ENCODE measurements around the gene ALKBH7. TPM values are rescaled to one million over a fixed set of nuclear protein-coding genes. Genes with fewer than 3 reads are reported as not detected.
A peak's percentile ranks its signal among the peaks of the same experiment; 100 is the strongest.

ALKBH7 gene
- total and polyA plus RNA-seq, 2 of the 13 experiments (the other 11 are each of a cell fraction or from before 2014, with no cell fraction given): 29.6 to 45.9 TPM

DNA sequence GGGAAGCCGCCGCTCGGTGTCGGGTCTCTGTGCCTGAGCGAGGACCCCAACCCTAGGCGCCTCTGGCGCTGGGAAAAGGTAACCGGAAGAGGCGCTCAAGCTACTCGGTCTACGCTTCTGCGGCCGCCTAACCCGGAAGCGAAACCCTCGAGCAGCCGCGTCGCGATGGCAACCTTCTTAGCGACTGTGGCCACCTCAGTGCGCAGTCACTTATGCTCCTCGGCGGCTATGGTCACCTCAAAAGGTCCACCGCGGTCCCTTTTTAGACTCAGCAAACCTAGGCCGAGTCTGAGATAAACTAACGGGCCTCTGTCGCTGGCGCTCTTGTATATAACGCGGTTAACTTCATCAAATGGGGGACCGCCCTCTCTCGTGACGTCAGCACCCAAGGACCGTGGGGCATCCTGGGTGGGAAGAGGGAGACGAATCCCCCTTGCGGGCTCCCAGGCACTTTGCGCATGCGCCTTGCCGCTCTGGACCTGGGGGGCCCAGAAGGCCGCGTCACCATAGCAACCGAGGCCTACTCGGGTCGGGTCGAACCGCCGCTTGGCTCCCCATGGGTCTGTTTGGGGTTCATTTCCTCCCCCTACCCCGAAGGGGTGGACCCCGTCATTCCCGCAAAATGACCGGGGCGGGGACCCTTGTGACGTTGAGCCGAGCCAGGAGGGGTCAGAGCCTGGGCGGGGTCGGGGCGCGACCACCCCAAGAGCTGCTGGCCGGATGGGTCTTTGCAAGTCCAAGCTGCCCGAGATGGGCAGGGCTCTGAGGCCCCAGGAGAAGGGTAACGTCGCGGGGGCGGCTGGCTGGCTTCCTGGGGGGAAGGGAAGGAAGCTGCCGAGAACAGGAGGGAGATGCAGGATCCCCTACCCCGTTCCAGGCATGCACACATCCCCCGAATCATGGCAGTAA, 20.7 kb downstream of the ALKBH7 start, which contains the start of gene GTF2F1 (continued):
- TF ChIP-seq, protein P1, sequence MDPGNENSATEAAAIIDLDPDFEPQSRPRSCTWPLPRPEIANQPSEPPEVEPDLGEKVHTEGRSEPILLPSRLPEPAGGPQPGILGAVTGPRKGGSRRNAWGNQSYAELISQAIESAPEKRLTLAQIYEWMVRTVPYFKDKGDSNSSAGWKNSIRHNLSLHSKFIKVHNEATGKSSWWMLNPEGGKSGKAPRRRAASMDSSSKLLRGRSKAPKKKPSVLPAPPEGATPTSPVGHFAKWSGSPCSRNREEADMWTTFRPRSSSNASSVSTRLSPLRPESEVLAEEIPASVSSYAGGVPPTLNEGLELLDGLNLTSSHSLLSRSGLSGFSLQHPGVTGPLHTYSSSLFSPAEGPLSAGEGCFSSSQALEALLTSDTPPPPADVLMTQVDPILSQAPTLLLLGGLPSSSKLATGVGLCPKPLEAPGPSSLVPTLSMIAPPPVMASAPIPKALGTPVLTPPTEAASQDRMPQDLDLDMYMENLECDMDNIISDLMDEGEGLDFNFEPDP (CRISPR knock-in tag; conservative IDR thresholded peaks at IDR 0.05): no peak
- TF ChIP-seq NFIC (IDR thresholded peaks at IDR 0.05; ENCODE audit: low read length) (no peak), FOXM1 (CRISPR knock-in tag; IDR thresholded peaks at IDR 0.05) (no peak), ZNF460 (CRISPR knock-in tag; IDR thresholded peaks at IDR 0.05; ENCODE audit: borderline replicate concordance) (no peak), ZNF652 (CRISPR knock-in tag; IDR thresholded peaks at IDR 0.05; ENCODE audit: borderline replicate concordance, low read depth) (no peak), HMG20A (CRISPR knock-in tag; IDR thresholded peaks at IDR 0.05; ENCODE audit: borderline replicate concordance) (no peak), CREM (IDR thresholded peaks at IDR 0.05) (peak; percentile 93), CREM (CRISPR knock-in tag; IDR thresholded peaks at IDR 0.05) (no peak), ZNF432 (CRISPR knock-in tag; IDR thresholded peaks at IDR 0.05; ENCODE audit: borderline replicate concordance) (no peak), PHF8 (CRISPR knock-in tag; IDR thresholded peaks at IDR 0.05) (peak; percentile 82), ZNF121 (CRISPR knock-in tag; IDR thresholded peaks at IDR 0.05) (no peak), CBX2 (IDR thresholded peaks at IDR 0.05; ENCODE audit: low read depth, low read length) (no peak), CBX2 (CRISPR knock-in tag; IDR thresholded peaks at IDR 0.05; ENCODE audit: low read depth) (no peak), PCBP2 (optimal IDR thresholded peaks at IDR 0.05; ENCODE audit: low read depth, low read length, poor library complexity, severe bottlenecking) (no peak), TOE1 (CRISPR knock-in tag; IDR thresholded peaks at IDR 0.05) (no peak), SMAD3 (CRISPR knock-in tag; IDR thresholded peaks at IDR 0.05) (no peak; the same call in 1 of the 2 replicates), ZNF552 (CRISPR knock-in tag; IDR thresholded peaks at IDR 0.05; ENCODE audit: borderline replicate concordance) (peak; percentile 54; the same call in 1 of the 2 replicates), KLF15 (CRISPR knock-in tag; IDR thresholded peaks at IDR 0.05; ENCODE audit: borderline replicate concordance) (no peak), ATF1 (CRISPR knock-in tag; IDR thresholded peaks at IDR 0.05) (peak; percentile 94), ZNF547 (CRISPR knock-in tag; IDR thresholded peaks at IDR 0.05) (peak; percentile 25; the same call in 1 of the 2 replicates), TMF1 (CRISPR knock-in tag; IDR thresholded peaks at IDR 0.05; ENCODE audit: low read depth) (0 out of 2 replicates have a peak, but pooled peaks have one; percentile 10), POLR2G (IDR thresholded peaks at IDR 0.05; ENCODE audit: low read depth, low read length) (peak; percentile 79), SP1 (IDR thresholded peaks at IDR 0.05) (no peak), SP1 (CRISPR knock-in tag; IDR thresholded peaks at IDR 0.05) (peak; percentile 20; the same call in 1 of the 2 replicates)
- TF ChIP-seq, protein P2, sequence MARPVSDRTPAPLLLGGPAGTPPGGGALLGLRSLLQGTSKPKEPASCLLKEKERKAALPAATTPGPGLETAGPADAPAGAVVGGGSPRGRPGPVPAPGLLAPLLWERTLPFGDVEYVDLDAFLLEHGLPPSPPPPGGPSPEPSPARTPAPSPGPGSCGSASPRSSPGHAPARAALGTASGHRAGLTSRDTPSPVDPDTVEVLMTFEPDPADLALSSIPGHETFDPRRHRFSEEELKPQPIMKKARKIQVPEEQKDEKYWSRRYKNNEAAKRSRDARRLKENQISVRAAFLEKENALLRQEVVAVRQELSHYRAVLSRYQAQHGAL (CRISPR knock-in tag; IDR thresholded peaks at IDR 0.05; ENCODE audit: not compliant biosample characterization): peak; percentile 63
- TF ChIP-seq, protein P3, sequence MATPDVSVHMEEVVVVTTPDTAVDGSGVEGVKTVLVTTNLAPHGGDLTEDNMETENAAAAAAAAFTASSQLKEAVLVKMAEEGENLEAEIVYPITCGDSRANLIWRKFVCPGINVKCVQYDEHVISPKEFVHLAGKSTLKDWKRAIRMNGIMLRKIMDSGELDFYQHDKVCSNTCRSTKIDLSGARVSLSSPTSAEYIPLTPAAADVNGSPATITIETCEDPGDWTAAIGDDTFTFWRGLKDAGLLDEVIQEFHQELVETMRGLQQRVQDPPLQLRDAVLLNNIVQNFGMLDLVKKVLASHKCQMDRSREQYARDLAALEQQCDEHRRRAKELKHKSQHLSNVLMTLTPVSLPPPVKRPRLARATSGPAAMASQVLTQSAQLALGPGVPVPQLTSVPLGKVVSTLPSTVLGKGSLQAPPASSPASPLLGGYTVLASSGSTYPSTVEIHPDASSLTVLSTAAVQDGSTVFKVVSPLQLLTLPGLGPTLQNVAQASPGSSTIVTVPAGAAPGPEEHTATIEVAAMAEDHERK (CRISPR knock-in tag; IDR thresholded peaks at IDR 0.05; ENCODE audit: low read depth): 0 out of 2 replicates have a peak, but pooled peaks have one; percentile 41
- TF ChIP-seq, protein P4, sequence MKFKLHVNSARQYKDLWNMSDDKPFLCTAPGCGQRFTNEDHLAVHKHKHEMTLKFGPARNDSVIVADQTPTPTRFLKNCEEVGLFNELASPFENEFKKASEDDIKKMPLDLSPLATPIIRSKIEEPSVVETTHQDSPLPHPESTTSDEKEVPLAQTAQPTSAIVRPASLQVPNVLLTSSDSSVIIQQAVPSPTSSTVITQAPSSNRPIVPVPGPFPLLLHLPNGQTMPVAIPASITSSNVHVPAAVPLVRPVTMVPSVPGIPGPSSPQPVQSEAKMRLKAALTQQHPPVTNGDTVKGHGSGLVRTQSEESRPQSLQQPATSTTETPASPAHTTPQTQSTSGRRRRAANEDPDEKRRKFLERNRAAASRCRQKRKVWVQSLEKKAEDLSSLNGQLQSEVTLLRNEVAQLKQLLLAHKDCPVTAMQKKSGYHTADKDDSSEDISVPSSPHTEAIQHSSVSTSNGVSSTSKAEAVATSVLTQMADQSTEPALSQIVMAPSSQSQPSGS (CRISPR knock-in tag; IDR thresholded peaks at IDR 0.05): peak; percentile 60
